Daoy (cell line): ENCODE results near the gene C12orf54. TPM values are rescaled to one million over a fixed set of nuclear protein-coding genes. Genes with fewer than 3 reads are reported as not detected.
"Not testable (repeated sequence)": the region's sequence is repeated elsewhere in the genome, so short reads cannot be mapped to it uniquely, and the experiment has no call there.

Source experiments
- DNase-seq: peaks from one replicate; pipeline ENCODE4 v3.0.0-alpha.2; 2015; ENCODE audit warnings: low read depth
- total RNA-seq: library from RNA; depleted of rRNA; stranded (reverse); fragments of >200 nt; shearing (Covaris generic); gene quantifications from 2 replicates; pipeline ENCODE4 v1.2.3, GENCODE V29; 2014; rRNA removed

The C12orf54 gene
- not detected in 2 replicates for total RNA-seq

GRCh38 chr12:48482198-48482597 lies at the start of gene C12orf54:
TSS of gene C12orf54 (plus strand) at chr12:48482498. CDS start at chr12:48483297, 799 bp downstream.
- no peak for DNase-seq

- not testable (repeated sequence) for DNase-seq
These were observed 48.3 kb upstream of the C12orf54 start for GRCh38 chr12:48434016-48434415.

GRCh38 chr12:48441069-48441468 lies 41.2 kb upstream of the C12orf54 start:
- DNase-seq: no peak

GRCh38 chr12:48442179-48442847 lies 40.0 kb upstream of the C12orf54 start:
- no peak for DNase-seq

GRCh38 chr12:48445538-48445937 lies 36.8 kb upstream of the C12orf54 start:
- no peak for DNase-seq

- DNase-seq: no peak
These were observed 36.0 kb upstream of the C12orf54 start for GRCh38 chr12:48446161-48446776.

- DNase-seq: no peak
These were observed 34.5 kb upstream of the C12orf54 start for GRCh38 chr12:48447755-48448154.

- no peak for DNase-seq
These were observed 30.9 kb upstream of the C12orf54 start for GRCh38 chr12:48451372-48451771.

GRCh38 chr12:48452961-48453360 lies 29.3 kb upstream of the C12orf54 start:
- not testable (repeated sequence) for DNase-seq

GRCh38 chr12:48454667-48455066 lies 27.6 kb upstream of the C12orf54 start:
- DNase-seq: peak; percentile 7

GRCh38 chr12:48455116-48455515 lies 27.2 kb upstream of the C12orf54 start:
- DNase-seq: no peak

GRCh38 chr12:48459259-48459658 lies 23.0 kb upstream of the C12orf54 start:
- DNase-seq: no peak

- not testable (repeated sequence) for DNase-seq
These were observed 13.3 kb upstream of the C12orf54 start for GRCh38 chr12:48469027-48469426.

GRCh38 chr12:48472259-48472658 lies 10.0 kb upstream of the C12orf54 start, which contains the start of gene ANP32D:
TSS of gene ANP32D (plus strand) at chr12:48472559. CDS start at chr12:48472665, 106 bp downstream.
- no peak for DNase-seq

GRCh38 chr12:48473061-48473460 lies 9.2 kb upstream of the C12orf54 start:
- no peak for DNase-seq

- not testable (repeated sequence) for DNase-seq
These were observed 7.8 kb upstream of the C12orf54 start for GRCh38 chr12:48474497-48474896.

GRCh38 chr12:48482930-48483329 lies 632 bp downstream of the C12orf54 start:
- DNase-seq: no peak

- no peak for DNase-seq
These were observed 4.0 kb downstream of the C12orf54 start for GRCh38 chr12:48486261-48486660.

- DNase-seq: no peak
These were observed 4.4 kb downstream of the C12orf54 start for GRCh38 chr12:48486679-48487078.

GRCh38 chr12:48489012-48489411 lies 6.7 kb downstream of the C12orf54 start:
- peak; percentile 45 for DNase-seq

GRCh38 chr12:48489456-48489855 lies 7.2 kb downstream of the C12orf54 start:
- peak; percentile 24 for DNase-seq

- DNase-seq: not testable (repeated sequence)
These were observed 18.0 kb downstream of the C12orf54 start for GRCh38 chr12:48500281-48500680.

- DNase-seq: not testable (repeated sequence)
These were observed 24.5 kb downstream of the C12orf54 start for GRCh38 chr12:48506836-48507235.
